ENCODE results near the gene HLA-E. TPM values are rescaled to one million over a fixed set of nuclear protein-coding genes. Genes with fewer than 3 reads are reported as not detected.

Gene HLA-E
- total RNA-seq, 1 donor = 115 TPM

- H3K4me3 ChIP-seq (ENCODE audit: low read depth, low read length) = no peak overlapping the region
- DNase-seq (ENCODE audit: low read depth) = no peak
- TF ChIP-seq CTCF (IDR thresholded peaks at IDR 0.05; ENCODE audit: insufficient read depth, low read length) = no peak
These were observed 40.7 kb downstream of the HLA-E start for GRCh38 chr6:30530014-30530413.

GRCh38 chr6:30533460-30534294 is 44.4 kb downstream of the HLA-E start:
- H3K4me3 ChIP-seq (ENCODE audit: low read depth, low read length) = no peak overlapping the region
- no peak for TF ChIP-seq CTCF (IDR thresholded peaks at IDR 0.05; ENCODE audit: insufficient read depth, low read length)
- no peak for DNase-seq (ENCODE audit: low read depth)

- no peak for TF ChIP-seq CTCF (IDR thresholded peaks at IDR 0.05; ENCODE audit: insufficient read depth, low read length)
- no peak for DNase-seq (ENCODE audit: low read depth)
- H3K4me3 ChIP-seq (ENCODE audit: low read depth, low read length) = no peak overlapping the region
These were observed 48.6 kb downstream of the HLA-E start for GRCh38 chr6:30537931-30538330.

- peak; percentile 99 for TF ChIP-seq CTCF (IDR thresholded peaks at IDR 0.05; ENCODE audit: insufficient read depth, low read length)
- peak; percentile 91 for DNase-seq (ENCODE audit: low read depth)
- peak overlapping the region; percentile 35 for H3K4me3 ChIP-seq (ENCODE audit: low read depth, low read length)
These were observed 52.5 kb downstream of the HLA-E start for GRCh38 chr6:30541515-30542403.

GRCh38 chr6:30542404-30542725 is 53.1 kb downstream of the HLA-E start:
- no peak for DNase-seq (ENCODE audit: low read depth)
- no peak overlapping the region for H3K4me3 ChIP-seq (ENCODE audit: low read depth, low read length)
- TF ChIP-seq CTCF (IDR thresholded peaks at IDR 0.05; ENCODE audit: insufficient read depth, low read length) = no peak

- TF ChIP-seq CTCF (IDR thresholded peaks at IDR 0.05; ENCODE audit: insufficient read depth, low read length) = no peak
- no peak for DNase-seq (ENCODE audit: low read depth)
- no peak overlapping the region for H3K4me3 ChIP-seq (ENCODE audit: low read depth, low read length)
These were observed 53.6 kb downstream of the HLA-E start for GRCh38 chr6:30542915-30543314.

Other genes with a start within 250 kb of the HLA-E start
- 8.5 and 9.7 TPM in 2 replicates for gene TRIM39, start 162.6 kb upstream of the HLA-E start, total RNA-seq (ENCODE audit: low replicate concordance)
- gene RPP21, start 144.4 kb upstream of the HLA-E start, total RNA-seq (ENCODE audit: low replicate concordance) = 23.6 and 25.1 TPM in 2 replicates
- gene GNL1, start 67.0 kb downstream of the HLA-E start, total RNA-seq (ENCODE audit: low replicate concordance) = 41.1 and 45.1 TPM in 2 replicates
- gene PRR3, start 67.8 kb downstream of the HLA-E start, total RNA-seq (ENCODE audit: low replicate concordance) = 2.3 and 11.0 TPM in 2 replicates
- 33.0 and 43.2 TPM in 2 replicates for gene ABCF1, start 81.9 kb downstream of the HLA-E start, total RNA-seq (ENCODE audit: low replicate concordance)
- gene PPP1R10, start 127.7 kb downstream of the HLA-E start, total RNA-seq (ENCODE audit: low replicate concordance) = 32.1 and 39.1 TPM in 2 replicates
- gene MRPS18B, start 128.3 kb downstream of the HLA-E start, total RNA-seq (ENCODE audit: low replicate concordance) = 47.7 and 110 TPM in 2 replicates
- 0.16 and 5.6 TPM in 2 replicates for gene ATAT1, start 137.4 kb downstream of the HLA-E start, total RNA-seq (ENCODE audit: low replicate concordance)
- 1.1 and 5.2 TPM in 2 replicates for gene C6orf136, start 157.6 kb downstream of the HLA-E start, total RNA-seq (ENCODE audit: low replicate concordance)
- 20.9 and 64.8 TPM in 2 replicates for gene DHX16, start 183.5 kb downstream of the HLA-E start, total RNA-seq (ENCODE audit: low replicate concordance)
- 33.0 and 82.2 TPM in 2 replicates for gene PPP1R18, start 197.1 kb downstream of the HLA-E start, total RNA-seq (ENCODE audit: low replicate concordance)
- gene NRM, start 201.5 kb downstream of the HLA-E start, total RNA-seq (ENCODE audit: low replicate concordance) = 0.82 and 9.9 TPM in 2 replicates
- 3.7 and 12.1 TPM in 2 replicates for gene MDC1, start 227.8 kb downstream of the HLA-E start, total RNA-seq (ENCODE audit: low replicate concordance)
- 120 and 996 TPM in 2 replicates for gene TUBB, start 230.8 kb downstream of the HLA-E start, total RNA-seq (ENCODE audit: low replicate concordance)